ENCODE results near the gene SPHKAP.
"Not testable (repeated sequence)": the region's sequence is repeated elsewhere in the genome, so short reads cannot be mapped to it uniquely, and the experiment has no call there.

Gene SPHKAP

GRCh38 chr2:228038967-228039366 lies 142.5 kb downstream of the SPHKAP start:
- no peak for DNase-seq (ENCODE audit: low spot score)

GRCh38 chr2:228037915-228038314 lies 143.6 kb downstream of the SPHKAP start:
- no peak for DNase-seq (ENCODE audit: low spot score)

- no peak for DNase-seq (ENCODE audit: low spot score)
These were observed 157.9 kb downstream of the SPHKAP start for GRCh38 chr2:228023619-228024018.

- no peak for DNase-seq (ENCODE audit: low spot score)
These were observed 163.2 kb downstream of the SPHKAP start for GRCh38 chr2:228018311-228018710.

- no peak for DNase-seq (ENCODE audit: low spot score)
These were observed 163.7 kb downstream of the SPHKAP start for GRCh38 chr2:228017784-228018183.

GRCh38 chr2:228016402-228016801 lies 165.1 kb downstream of the SPHKAP start:
- no peak for DNase-seq (ENCODE audit: low spot score)

- DNase-seq (ENCODE audit: low spot score), result no peak
These were observed 165.7 kb downstream of the SPHKAP start for GRCh38 chr2:228015741-228016140.

- DNase-seq (ENCODE audit: low spot score), result no peak
These were observed 185.1 kb downstream of the SPHKAP start for GRCh38 chr2:227996366-227996765.

GRCh38 chr2:227990937-227991336 lies 190.6 kb downstream of the SPHKAP start:
- DNase-seq (ENCODE audit: low spot score), result no peak

- DNase-seq (ENCODE audit: low spot score), result no peak
These were observed 208.2 kb downstream of the SPHKAP start for GRCh38 chr2:227973241-227973640.

- no peak for DNase-seq (ENCODE audit: low spot score)
These were observed 209.8 kb downstream of the SPHKAP start for GRCh38 chr2:227971619-227972230.

GRCh38 chr2:227960317-227960716 lies 221.2 kb downstream of the SPHKAP start:
- no peak for DNase-seq (ENCODE audit: low spot score)

- DNase-seq (ENCODE audit: low spot score), result no peak
These were observed 238.5 kb downstream of the SPHKAP start for GRCh38 chr2:227942965-227943364.

GRCh38 chr2:227942021-227942420 lies 239.5 kb downstream of the SPHKAP start:
- no peak for DNase-seq (ENCODE audit: low spot score)

- peak; percentile 20 for DNase-seq (ENCODE audit: low spot score)
These were observed 242.0 kb downstream of the SPHKAP start for GRCh38 chr2:227939271-227940027.

GRCh38 chr2:227936249-227936648 lies 245.2 kb downstream of the SPHKAP start:
- not testable (repeated sequence) for DNase-seq (ENCODE audit: low spot score)

- no peak for DNase-seq (ENCODE audit: low spot score)
These were observed 247.6 kb downstream of the SPHKAP start for GRCh38 chr2:227933884-227934283.

- no peak for DNase-seq (ENCODE audit: low spot score)
These were observed 249.1 kb downstream of the SPHKAP start for GRCh38 chr2:227932403-227932802.

- DNase-seq (ENCODE audit: low spot score), result no peak
These were observed 249.5 kb downstream of the SPHKAP start for GRCh38 chr2:227932001-227932400.

Data from GM03348 (cell line).